CD4-positive, alpha-beta T cell treated with Interferon gamma for 1 hour (primary cell): ENCODE measurements around the gene MORN2.
"Not testable (repeated sequence)": the region's sequence is repeated elsewhere in the genome, so short reads cannot be mapped to it uniquely, and the experiment has no call there.

Source experiments
- DNase-seq: peaks from one replicate; pipeline ENCODE4 v3.0.0-alpha.2; 2020

MORN2 gene

GRCh38 chr2:38875576-38876367 lies at the start of gene MORN2, which contains the start of gene DHX57:
TSS of gene MORN2 (plus strand) at chr2:38875976.
TSS of gene DHX57 (minus strand) at chr2:38875934. CDS start at chr2:38868405, 7,529 bp downstream.
- peak; percentile 79 for DNase-seq

GRCh38 chr2:38827539-38828145 lies 48.1 kb upstream of the MORN2 start:
- DNase-seq: not testable (repeated sequence)

- no peak for DNase-seq
Measured at GRCh38 chr2:38828460-38828859, 47.3 kb upstream of the MORN2 start.

GRCh38 chr2:38829971-38830370 lies 45.8 kb upstream of the MORN2 start:
- no peak for DNase-seq

GRCh38 chr2:38830526-38831159 lies 45.1 kb upstream of the MORN2 start:
- DNase-seq: no peak

- DNase-seq: no peak
Measured at GRCh38 chr2:38835015-38835601, 40.7 kb upstream of the MORN2 start.

GRCh38 chr2:38835990-38836389 lies 39.8 kb upstream of the MORN2 start:
- DNase-seq: peak; percentile 12

- DNase-seq: no peak
Measured at GRCh38 chr2:38836791-38837190, 39.0 kb upstream of the MORN2 start.

GRCh38 chr2:38850045-38850444 lies 25.7 kb upstream of the MORN2 start:
- no peak for DNase-seq

- no peak for DNase-seq
Measured at GRCh38 chr2:38856165-38856564, 19.6 kb upstream of the MORN2 start.

- no peak for DNase-seq
Measured at GRCh38 chr2:38862476-38862875, 13.3 kb upstream of the MORN2 start.

- no peak for DNase-seq
Measured at GRCh38 chr2:38863061-38863695, 12.6 kb upstream of the MORN2 start.

- DNase-seq: no peak
Measured at GRCh38 chr2:38866773-38867443, 8.9 kb upstream of the MORN2 start.

GRCh38 chr2:38871432-38871831 lies 4.3 kb upstream of the MORN2 start:
- no peak for DNase-seq

- DNase-seq: no peak
Measured at GRCh38 chr2:38873763-38874162, 2.0 kb upstream of the MORN2 start.

- no peak for DNase-seq
Measured at GRCh38 chr2:38875227-38875575, 575 bp upstream of the MORN2 start.

- DNase-seq: no peak
Measured at GRCh38 chr2:38876407-38876806, 631 bp downstream of the MORN2 start.

- no peak for DNase-seq
Measured at GRCh38 chr2:38886063-38886462, 10.3 kb downstream of the MORN2 start.

GRCh38 chr2:38887347-38887746 lies 11.6 kb downstream of the MORN2 start:
- no peak for DNase-seq

GRCh38 chr2:38887902-38888554 lies 12.3 kb downstream of the MORN2 start:
- DNase-seq: no peak

- no peak for DNase-seq
Measured at GRCh38 chr2:38889045-38889444, 13.3 kb downstream of the MORN2 start.

- DNase-seq: no peak
Measured at GRCh38 chr2:38889575-38889974, 13.8 kb downstream of the MORN2 start, which contains the start of gene ARHGEF33. TSS of gene ARHGEF33 (plus strand) at chr2:38889875. CDS start at chr2:38919448, 29,573 bp downstream.
